ENCODE data around the gene DNAJC22.

DNAJC22 gene

DNA sequence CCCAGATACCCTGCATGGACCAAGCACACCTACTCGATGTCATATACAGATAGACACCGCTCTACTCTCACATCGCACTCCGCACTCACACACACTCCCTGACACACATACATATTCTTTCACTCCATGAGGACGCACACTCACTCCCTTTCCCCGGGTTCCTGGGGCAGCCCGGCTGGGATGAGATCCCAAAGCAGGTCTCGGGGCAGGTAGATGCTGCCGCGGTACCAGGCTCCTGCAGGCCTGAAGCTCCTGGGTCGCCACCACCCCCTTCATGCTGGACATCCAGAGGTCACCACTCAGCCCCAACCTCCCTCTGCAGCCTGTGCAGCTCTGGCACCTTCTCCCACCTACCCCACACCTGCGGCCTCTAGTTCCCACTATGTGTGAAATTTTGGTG is 12.0 kb upstream of the DNAJC22 start:
- Histone ChIP-seq H3K4me3 (ENCODE audit: insufficient read depth, low read length, poor library complexity, severe bottlenecking) (no peak overlapping the region), H2AFZ (ENCODE audit: low read depth, low read length, severe bottlenecking) (no peak overlapping the region)

DNA sequence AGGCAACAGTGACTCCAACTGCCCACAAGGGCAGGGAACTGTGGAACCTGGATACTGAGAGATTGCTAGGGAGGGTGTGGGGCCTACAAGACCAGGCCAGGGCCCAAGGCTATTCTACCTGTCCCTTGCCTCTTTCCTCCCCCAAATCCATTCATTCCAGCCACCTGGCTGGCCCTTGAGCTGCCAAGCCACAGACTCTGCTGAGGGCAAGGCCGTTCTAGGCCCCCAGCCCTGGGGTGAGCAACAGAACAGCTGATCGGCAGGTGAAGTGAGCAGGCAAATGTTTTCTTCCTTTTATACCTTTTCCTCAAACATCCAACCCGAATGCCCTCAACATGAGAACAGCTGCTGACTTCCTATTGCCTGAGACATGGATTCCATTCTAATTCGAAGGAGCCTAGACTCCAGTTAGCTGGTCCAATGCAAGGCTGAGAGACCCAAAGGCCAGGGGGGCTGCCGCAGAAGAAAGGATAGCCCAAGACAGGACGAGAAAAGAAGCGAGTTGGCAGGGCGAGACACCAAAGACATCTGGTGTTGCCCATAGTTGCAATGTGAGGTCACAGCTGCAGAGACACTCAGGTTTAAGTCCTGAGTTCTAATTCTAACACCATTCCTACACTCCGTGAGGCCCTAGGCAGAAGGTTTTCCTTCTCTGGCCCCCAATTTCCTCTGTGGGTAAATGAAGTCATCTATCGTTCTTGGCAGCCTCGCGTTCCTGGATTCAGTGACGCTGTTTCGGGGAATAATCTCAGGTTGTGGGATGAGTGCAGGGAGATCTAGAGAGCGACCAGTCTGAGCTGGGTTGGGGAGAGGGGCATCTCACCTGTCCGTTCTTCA is 11.4 kb upstream of the DNAJC22 start:
- Histone ChIP-seq H3K79me2 (ENCODE audit: insufficient read depth, low read length) (no peaks in the 10 kb centered on the region), H3K4me3 (ENCODE audit: insufficient read depth, low read length, poor library complexity, severe bottlenecking) (no peak overlapping the region), H3K9me2 (replicated peaks; ENCODE audit: insufficient read depth, low read length) (no peaks in the 10 kb centered on the region), H3K9ac (ENCODE audit: low read length) (no peak overlapping the region), H3F3A (ENCODE audit: insufficient read depth) (no peaks in the 10 kb centered on the region), H3K9me3 (ENCODE audit: insufficient read depth, low read length) (no peaks in the 10 kb centered on the region), H3K27me3 (ENCODE audit: low read length) (no peaks in the 10 kb centered on the region), H4K20me1 (ENCODE audit: low read depth, low read length) (no peaks in the 10 kb centered on the region), H3K36me3 (ENCODE audit: low read length) (no peaks in the 10 kb centered on the region; the same call in 1 of the 2 replicates), H2AFZ (ENCODE audit: low read depth, low read length, severe bottlenecking) (no peak overlapping the region), H3K4me2 (ENCODE audit: low read depth, low read length, poor library complexity, severe bottlenecking) (no peak overlapping the region), H3K27ac (ENCODE audit: low read depth, low read length) (no peak overlapping the region)
- TF ChIP-seq, protein P1, sequence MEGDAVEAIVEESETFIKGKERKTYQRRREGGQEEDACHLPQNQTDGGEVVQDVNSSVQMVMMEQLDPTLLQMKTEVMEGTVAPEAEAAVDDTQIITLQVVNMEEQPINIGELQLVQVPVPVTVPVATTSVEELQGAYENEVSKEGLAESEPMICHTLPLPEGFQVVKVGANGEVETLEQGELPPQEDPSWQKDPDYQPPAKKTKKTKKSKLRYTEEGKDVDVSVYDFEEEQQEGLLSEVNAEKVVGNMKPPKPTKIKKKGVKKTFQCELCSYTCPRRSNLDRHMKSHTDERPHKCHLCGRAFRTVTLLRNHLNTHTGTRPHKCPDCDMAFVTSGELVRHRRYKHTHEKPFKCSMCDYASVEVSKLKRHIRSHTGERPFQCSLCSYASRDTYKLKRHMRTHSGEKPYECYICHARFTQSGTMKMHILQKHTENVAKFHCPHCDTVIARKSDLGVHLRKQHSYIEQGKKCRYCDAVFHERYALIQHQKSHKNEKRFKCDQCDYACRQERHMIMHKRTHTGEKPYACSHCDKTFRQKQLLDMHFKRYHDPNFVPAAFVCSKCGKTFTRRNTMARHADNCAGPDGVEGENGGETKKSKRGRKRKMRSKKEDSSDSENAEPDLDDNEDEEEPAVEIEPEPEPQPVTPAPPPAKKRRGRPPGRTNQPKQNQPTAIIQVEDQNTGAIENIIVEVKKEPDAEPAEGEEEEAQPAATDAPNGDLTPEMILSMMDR (IDR thresholded peaks at IDR 0.05; ENCODE audit: insufficient read depth, low read length, poor library complexity, severe bottlenecking), result no peak
- no peak for TF ChIP-seq EZH2phosphoT487 (conservative IDR thresholded peaks at IDR 0.05; ENCODE audit: low read length)

More for the DNA sequence above, 12.0 kb upstream of the DNAJC22 start:
- H3K27me3 ChIP-seq (ENCODE audit: low read length), result no peaks in the 10 kb centered on the region
- no peaks in the 10 kb centered on the region for H3K9me2 ChIP-seq (replicated peaks; ENCODE audit: insufficient read depth, low read length)
- no peak overlapping the region for H3K9ac ChIP-seq (ENCODE audit: low read length)
- H3K27ac ChIP-seq (ENCODE audit: low read depth, low read length), result no peak overlapping the region
- H4K20me1 ChIP-seq (ENCODE audit: low read depth, low read length), result no peaks in the 10 kb centered on the region
- TF ChIP-seq, protein P1 (IDR thresholded peaks at IDR 0.05; ENCODE audit: insufficient read depth, low read length, poor library complexity, severe bottlenecking), result no peak
- no peak for TF ChIP-seq EZH2phosphoT487 (conservative IDR thresholded peaks at IDR 0.05; ENCODE audit: low read length)
- no peaks in the 10 kb centered on the region for H3F3A ChIP-seq (ENCODE audit: insufficient read depth)
- no peaks in the 10 kb centered on the region; the same call in 1 of the 2 replicates for H3K36me3 ChIP-seq (ENCODE audit: low read length)
- H3K4me2 ChIP-seq (ENCODE audit: low read depth, low read length, poor library complexity, severe bottlenecking), result no peak overlapping the region
- H3K79me2 ChIP-seq (ENCODE audit: insufficient read depth, low read length), result no peaks in the 10 kb centered on the region
- H3K9me3 ChIP-seq (ENCODE audit: insufficient read depth, low read length), result no peaks in the 10 kb centered on the region

DNA sequence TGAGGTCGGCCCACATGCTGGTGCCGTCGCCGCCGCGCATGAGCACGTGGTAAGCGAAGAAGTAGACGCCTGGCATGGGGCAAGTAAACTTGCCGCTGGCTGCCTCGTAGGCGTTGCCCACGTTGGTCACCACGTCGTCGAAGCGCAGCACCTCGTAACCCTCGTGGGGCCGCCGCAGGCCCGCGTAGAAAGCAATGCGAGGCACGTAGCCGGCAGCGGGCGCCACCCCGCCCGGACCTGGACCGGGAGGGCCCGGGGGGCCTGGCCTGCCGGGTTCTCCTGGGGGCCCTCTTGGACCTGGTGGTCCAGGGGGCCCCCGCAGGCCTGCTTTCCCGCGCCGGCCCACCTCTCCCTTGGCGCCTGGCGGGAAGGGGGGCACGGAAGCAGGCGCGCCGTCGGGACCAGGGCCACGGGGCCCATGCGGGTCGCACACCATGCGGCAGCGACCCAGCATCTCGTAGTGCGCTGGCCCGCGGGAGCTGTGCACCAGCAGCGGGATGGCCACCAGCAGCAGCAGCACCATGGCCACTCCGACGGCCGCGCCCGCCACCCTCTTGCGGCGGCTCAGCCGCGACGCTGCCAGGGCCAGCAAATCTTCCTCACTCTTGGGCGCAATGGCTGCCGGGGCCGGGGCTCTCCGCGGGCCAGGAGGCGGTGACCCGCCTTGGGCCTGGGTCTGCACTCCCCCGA is 10.6 kb upstream of the DNAJC22 start:
- no peaks in the 10 kb centered on the region for H3K9me2 ChIP-seq (replicated peaks; ENCODE audit: insufficient read depth, low read length)
- H3K4me3 ChIP-seq (ENCODE audit: insufficient read depth, low read length, poor library complexity, severe bottlenecking), result no peak overlapping the region
- H4K20me1 ChIP-seq (ENCODE audit: low read depth, low read length), result no peaks in the 10 kb centered on the region
- H3K79me2 ChIP-seq (ENCODE audit: insufficient read depth, low read length), result no peaks in the 10 kb centered on the region
- no peak overlapping the region for H3K9ac ChIP-seq (ENCODE audit: low read length)
- H3K36me3 ChIP-seq (ENCODE audit: low read length), result no peaks in the 10 kb centered on the region
- H3K27ac ChIP-seq (ENCODE audit: low read depth, low read length), result no peak overlapping the region
- H3K9me3 ChIP-seq (ENCODE audit: insufficient read depth, low read length), result no peaks in the 10 kb centered on the region
- no peak overlapping the region for H2AFZ ChIP-seq (ENCODE audit: low read depth, low read length, severe bottlenecking)
- H3K27me3 ChIP-seq (ENCODE audit: low read length), result no peaks in the 10 kb centered on the region
- no peak overlapping the region for H3K4me2 ChIP-seq (ENCODE audit: low read depth, low read length, poor library complexity, severe bottlenecking)
- H3F3A ChIP-seq (ENCODE audit: insufficient read depth), result no peaks in the 10 kb centered on the region
- TF ChIP-seq, protein P1 (IDR thresholded peaks at IDR 0.05; ENCODE audit: insufficient read depth, low read length, poor library complexity, severe bottlenecking), result no peak
- TF ChIP-seq EZH2phosphoT487 (conservative IDR thresholded peaks at IDR 0.05; ENCODE audit: low read length), result no peak
